MCF 10A (cell line): Measurements from ENCODE around the gene GPA33. TPM values are rescaled to one million over a fixed set of nuclear protein-coding genes. Genes with fewer than 3 reads are reported as not detected.

Experiments used
- total RNA-seq: library from RNA; stranded (reverse); gene quantifications from 2 replicates; pipeline ENCODE4 v1.2.3, GENCODE V29; 2022

GPA33 gene
- total RNA-seq, 1 experiment from 2014 or later: not detected

Other genes with a start within 250 kb of the GPA33 start
- 14.7 and 15.9 TPM in 2 replicates for gene TADA1, start 214.1 kb downstream of the GPA33 start, total RNA-seq
- gene ILDR2, start 114.8 kb downstream of the GPA33 start, total RNA-seq: 0.42 TPM in 2 replicates
- not detected in 2 replicates for gene MAEL, start 101.1 kb downstream of the GPA33 start, total RNA-seq
- gene STYXL2, start 3.7 kb upstream of the GPA33 start, total RNA-seq: not detected in 2 replicates
- 11.6 and 16.7 TPM in 2 replicates for gene POU2F1, start 130.5 kb upstream of the GPA33 start, total RNA-seq